IPS-20b (cell line): Measurements from ENCODE around the gene EXOC4.
"Not testable (repeated sequence)": the region's sequence is repeated elsewhere in the genome, so short reads cannot be mapped to it uniquely, and the experiment has no call there.

Experiments
- H3K27ac ChIP-seq: one replicate; pipeline ENCODE4 v1.5.1; 2013; ENCODE audit warnings: low read length
- H3K27me3 ChIP-seq: 2 replicates; pipeline ENCODE4 v1.6.1; 2013; ENCODE audit warnings: mild to moderate bottlenecking, low read length, inconsistent platforms; ENCODE audit not compliant: insufficient read depth
- H3K36me3 ChIP-seq: 2 replicates; pipeline ENCODE4 v1.6.1; 2013; ENCODE audit warnings: low read depth, mild to moderate bottlenecking, inconsistent platforms, low read length, moderate library complexity; ENCODE audit not compliant: insufficient read depth
- H3K4me1 ChIP-seq: 2 replicates; pipeline ENCODE4 v1.6.1; 2013; ENCODE audit warnings: mild to moderate bottlenecking, control low read depth, inconsistent platforms, low read length, moderate library complexity; ENCODE audit not compliant: insufficient read depth
- H3K4me3 ChIP-seq: 2 replicates; pipeline ENCODE4 v1.5.1; 2013; ENCODE audit warnings: mild to moderate bottlenecking, low read length, inconsistent platforms
- H3K9ac ChIP-seq: 2 replicates; pipeline ENCODE4 v1.6.1; 2013; ENCODE audit warnings: low read depth, mild to moderate bottlenecking, inconsistent platforms, low read length, moderate library complexity
- H3K9me3 ChIP-seq: 2 replicates; pipeline ENCODE4 v1.6.1; 2013; ENCODE audit warnings: mild to moderate bottlenecking, low read depth, low read length, inconsistent platforms; ENCODE audit not compliant: insufficient read depth

The EXOC4 gene

GRCh38 chr7:133773601-133774000, 520.7 kb downstream of the EXOC4 start:
- Histone ChIP-seq H3K36me3 (no peaks in the 10 kb centered on the region), H3K4me1 (no peaks in the 10 kb centered on the region), H3K27ac (no peak overlapping the region), H3K9ac (no peak overlapping the region), H3K9me3 (no peaks in the 10 kb centered on the region), H3K4me3 (no peak overlapping the region), H3K27me3 (no peaks in the 10 kb centered on the region)

GRCh38 chr7:133775201-133775600, 522.3 kb downstream of the EXOC4 start:
- Histone ChIP-seq H3K36me3 (no peaks in the 10 kb centered on the region), H3K4me3 (no peak overlapping the region), H3K9me3 (no peaks in the 10 kb centered on the region), H3K9ac (no peak overlapping the region), H3K4me1 (no peaks in the 10 kb centered on the region), H3K27ac (no peak overlapping the region), H3K27me3 (no peaks in the 10 kb centered on the region)

- Histone ChIP-seq H3K9me3 (no peaks in the 10 kb centered on the region), H3K4me1 (no peaks in the 10 kb centered on the region), H3K27ac (no peak overlapping the region), H3K27me3 (no peaks in the 10 kb centered on the region), H3K9ac (no peak overlapping the region), H3K36me3 (no peaks in the 10 kb centered on the region), H3K4me3 (no peak overlapping the region)
Measured at GRCh38 chr7:133776266-133776665, 523.4 kb downstream of the EXOC4 start.

GRCh38 chr7:133777701-133778100, 524.8 kb downstream of the EXOC4 start:
- H3K9ac ChIP-seq: no peak overlapping the region
- no peaks in the 10 kb centered on the region for H3K4me1 ChIP-seq
- no peaks in the 10 kb centered on the region for H3K27me3 ChIP-seq
- H3K4me3 ChIP-seq: no peak overlapping the region
- H3K9me3 ChIP-seq: no peaks in the 10 kb centered on the region
- H3K36me3 ChIP-seq: no peaks in the 10 kb centered on the region
- no peak overlapping the region for H3K27ac ChIP-seq

GRCh38 chr7:133778472-133778871, 525.6 kb downstream of the EXOC4 start:
- H3K27ac ChIP-seq: no peak overlapping the region
- no peaks in the 10 kb centered on the region for H3K4me1 ChIP-seq
- H3K9ac ChIP-seq: no peak overlapping the region

GRCh38 chr7:133779538-133779937, 526.7 kb downstream of the EXOC4 start:
- H3K27me3 ChIP-seq, H3K36me3 ChIP-seq, H3K9ac ChIP-seq, H3K4me1 ChIP-seq, H3K27ac ChIP-seq, H3K9me3 ChIP-seq, H3K4me3 ChIP-seq: not testable (repeated sequence)

More at GRCh38 chr7:133778472-133778871, 525.6 kb downstream of the EXOC4 start:
- Histone ChIP-seq H3K4me3 (no peak overlapping the region), H3K36me3 (no peaks in the 10 kb centered on the region), H3K27me3 (no peaks in the 10 kb centered on the region), H3K9me3 (no peaks in the 10 kb centered on the region)

GRCh38 chr7:133780912-133781311, 528.0 kb downstream of the EXOC4 start:
- no peak overlapping the region for H3K4me3 ChIP-seq
- H3K36me3 ChIP-seq: no peaks in the 10 kb centered on the region
- no peaks in the 10 kb centered on the region for H3K27me3 ChIP-seq
- H3K9me3 ChIP-seq: no peaks in the 10 kb centered on the region
- no peak overlapping the region for H3K9ac ChIP-seq
- H3K4me1 ChIP-seq: no peaks in the 10 kb centered on the region
- no peak overlapping the region for H3K27ac ChIP-seq

- Histone ChIP-seq H3K4me3 (no peak overlapping the region), H3K27ac (no peak overlapping the region), H3K9me3 (no peaks in the 10 kb centered on the region), H3K36me3 (no peaks in the 10 kb centered on the region), H3K9ac (no peak overlapping the region), H3K4me1 (no peaks in the 10 kb centered on the region), H3K27me3 (no peaks in the 10 kb centered on the region)
Measured at GRCh38 chr7:133781486-133782090, 528.7 kb downstream of the EXOC4 start.

- Histone ChIP-seq H3K27me3 (no peaks in the 10 kb centered on the region), H3K27ac (no peak overlapping the region), H3K4me1 (no peaks in the 10 kb centered on the region), H3K9me3 (no peaks in the 10 kb centered on the region), H3K36me3 (no peaks in the 10 kb centered on the region), H3K9ac (no peak overlapping the region), H3K4me3 (no peak overlapping the region)
Measured at GRCh38 chr7:133782470-133782869, 529.6 kb downstream of the EXOC4 start.

- no peaks in the 10 kb centered on the region for H3K4me1 ChIP-seq
- H3K4me3 ChIP-seq: no peak overlapping the region
- no peaks in the 10 kb centered on the region for H3K27me3 ChIP-seq
- H3K27ac ChIP-seq: no peak overlapping the region
- no peaks in the 10 kb centered on the region for H3K9me3 ChIP-seq
- no peaks in the 10 kb centered on the region for H3K36me3 ChIP-seq
- H3K9ac ChIP-seq: no peak overlapping the region
Measured at GRCh38 chr7:133783276-133783675, 530.4 kb downstream of the EXOC4 start.

- Histone ChIP-seq H3K36me3 (no peaks in the 10 kb centered on the region), H3K9me3 (no peaks in the 10 kb centered on the region), H3K9ac (no peak overlapping the region), H3K27ac (no peak overlapping the region), H3K27me3 (no peaks in the 10 kb centered on the region), H3K4me3 (no peak overlapping the region), H3K4me1 (no peaks in the 10 kb centered on the region)
Measured at GRCh38 chr7:133784486-133785001, 531.7 kb downstream of the EXOC4 start.

- Histone ChIP-seq H3K27ac (no peak overlapping the region), H3K4me3 (no peak overlapping the region), H3K27me3 (no peaks in the 10 kb centered on the region)
Measured at GRCh38 chr7:133786401-133786937, 533.6 kb downstream of the EXOC4 start.

More at GRCh38 chr7:133786401-133786937, 533.6 kb downstream of the EXOC4 start:
- Histone ChIP-seq H3K36me3 (no peaks in the 10 kb centered on the region), H3K4me1 (peaks cover 4% of the 10 kb centered on the region; the same call in 1 of the 2 replicates), H3K9me3 (no peaks in the 10 kb centered on the region), H3K9ac (no peak overlapping the region)
